B cell (primary cell): ENCODE data around the gene VTI1A. TPM values are rescaled to one million over a fixed set of nuclear protein-coding genes. Genes with fewer than 3 reads are reported as not detected.

Source experiments
- ATAC-seq: fragments of 200-7000 bp; cut with Tn5 transposase; one replicate; pipeline ENCODE4 v1.10.0; 2021; ENCODE audit warnings: low read depth, mild to moderate bottlenecking, moderate number of reproducible peaks, moderate library complexity
- CTCF ChIA-PET: fragments of 350-600 bp; sonication (Branson Sonifier 250); formaldehyde crosslinking; loops from one replicate; lab custom pipeline; 2021; ENCODE audit warnings: antibody characterized with exemption, inconsistent platforms; lab: Charles Lee
- POLR2A ChIA-PET: fragments of 350-600 bp; sonication (Branson Sonifier 250); formaldehyde crosslinking; loops from one replicate; lab custom pipeline; 2021; ENCODE audit warnings: antibody characterized with exemption; lab: Charles Lee
- DNase-seq: peaks from one replicate; pipeline ENCODE4 v3.0.0; 2013
- H2AFZ ChIP-seq: 2 replicates; pipeline ENCODE4 v1.6.1; 2012; ENCODE audit warnings: mild to moderate bottlenecking, low read depth, low read length; ENCODE audit not compliant: insufficient read depth, poor library complexity, severe bottlenecking
- H3K27ac ChIP-seq, 2 donors: 1 replicate in 1 of 2; 2 replicates in 1 of 2; pipeline ENCODE4 v1.5.1; 2012 to 2013; ENCODE audit warnings: low read length in 2 of 2, mild to moderate bottlenecking in 2 of 2, moderate library complexity in 1 of 2
- H3K27me3 ChIP-seq, 4 experiments: fragments of 200-600 bp in 1 of 4; sonication (generic) in 1 of 4; replicated peaks in 1 of 4; 1 replicate in 2 of 4; 2 replicates in 2 of 4; pipeline versions ENCODE4 v1.6.1 to v1.7.0; 2013 to 2016; ENCODE audit warnings: low read length in 3 of 4, mild to moderate bottlenecking in 2 of 4, mixed read lengths in 1 of 4, moderate library complexity in 1 of 4; ENCODE audit not compliant: insufficient read depth in 4 of 4, control insufficient read depth in 3 of 4; ENCODE audit errors: control extremely low read depth in 1 of 4
- H3K36me3 ChIP-seq, 2 experiments: replicated peaks in 1 of 2; 1 replicate in 1 of 2; 2 replicates in 1 of 2; pipeline versions ENCODE4 v1.6.1 to v1.7.1; 2013; ENCODE audit warnings: low read length in 1 of 2; ENCODE audit not compliant: insufficient read depth in 2 of 2, control insufficient read depth in 1 of 2; ENCODE audit errors: control extremely low read depth in 1 of 2, extremely low read depth in 1 of 2
- H3K4me1 ChIP-seq, 2 donors: fragments of 200-600 bp in 1 of 2; sonication (generic) in 1 of 2; 1 replicate in 1 of 2; 2 replicates in 1 of 2; pipeline versions ENCODE4 v1.5.1 to v1.6.1; 2013 to 2017; ENCODE audit warnings: low read length in 2 of 2; ENCODE audit not compliant: control insufficient read depth in 2 of 2, insufficient read depth in 2 of 2
- H3K4me2 ChIP-seq: replicated peaks from 2 replicates; pipeline ENCODE3; 2012; ENCODE audit warnings: mild to moderate bottlenecking, low read depth, low read length; ENCODE audit not compliant: poor library complexity, severe bottlenecking
- H3K4me3 ChIP-seq, 5 experiments: fragments of 200-600 bp in 1 of 5; sonication (generic) in 1 of 5; 1 replicate in 3 of 5; 2 replicates in 2 of 5; pipeline versions ENCODE4 v1.5.1 to v1.7.0; 2011 to 2016; ENCODE audit warnings: low read length in 4 of 5, mild to moderate bottlenecking in 4 of 5, low read depth in 2 of 5, control low read depth in 1 of 5, moderate library complexity in 1 of 5; ENCODE audit not compliant: insufficient read depth in 1 of 5; ENCODE audit errors: control extremely low read depth in 1 of 5, extremely low read depth in 1 of 5
- H3K79me2 ChIP-seq: fragments of 200-600 bp; sonication (generic); one replicate; pipeline ENCODE4 v1.6.0; 2016; ENCODE audit warnings: low read length; ENCODE audit not compliant: control insufficient read depth, insufficient read depth
- H3K9ac ChIP-seq: fragments of 200-600 bp; sonication (generic); 2 replicates; pipeline ENCODE4 v1.6.1; 2017; ENCODE audit warnings: mild to moderate bottlenecking, low read length, moderate library complexity
- H3K9me3 ChIP-seq, 3 donors: one replicate each; pipeline versions ENCODE4 v1.6.1 to v1.7.1; 2013; ENCODE audit warnings: low read length in 2 of 3; ENCODE audit not compliant: control insufficient read depth in 2 of 3, insufficient read depth in 1 of 3; ENCODE audit errors: control extremely low read depth in 1 of 3
- H4K20me1 ChIP-seq: 2 replicates; pipeline ENCODE4 v1.6.0; 2012; ENCODE audit warnings: mild to moderate bottlenecking, low read length; ENCODE audit not compliant: insufficient read depth, control insufficient read depth, poor library complexity, severe bottlenecking
- H3K27ac Mint-ChIP-seq: one replicate; pipeline ENCODE4 v1.8.0; 2021; ENCODE audit warnings: mixed read lengths
- H3K27me3 Mint-ChIP-seq: one replicate; pipeline ENCODE4 v1.8.0; 2021; ENCODE audit warnings: mixed read lengths
- H3K4me1 Mint-ChIP-seq: one replicate; pipeline ENCODE4 v1.8.0; 2021; ENCODE audit warnings: mixed read lengths
- H3K4me3 Mint-ChIP-seq: one replicate; pipeline ENCODE4 v1.8.0; 2021; ENCODE audit warnings: mixed read lengths
- H3K9me3 Mint-ChIP-seq: one replicate; pipeline ENCODE4 v1.8.0; 2022; ENCODE audit warnings: mixed read lengths; ENCODE audit not compliant: insufficient read depth
- EZH2 ChIP-seq: IDR thresholded peaks from 2 replicates; pipeline ENCODE4 v1.6.1; 2012; ENCODE audit warnings: borderline replicate concordance, low read depth, mild to moderate bottlenecking, moderate library complexity, low read length; ENCODE audit not compliant: insufficient read depth, poor library complexity, severe bottlenecking
- WGBS: methylation state at CpG from one replicate; pipeline ENCODE4 v1.1.5; 2013; ENCODE audit warnings: missing lambda C conversion rate; ENCODE audit not compliant: insufficient coverage; 5-methylcytosine and 5-hydroxymethylcytosine counted together
- intact Hi-C: fragments of 100-400 bp; cut with micrococcal nuclease; formaldehyde crosslinking; loops from one replicate; pipeline ENCODE4 v1.10.0; 2022
- polyA plus RNA-seq: library from polyadenylated mRNA; depleted of rRNA; stranded (reverse); fragments of >200 nt; gene quantifications from 2 replicates; pipeline ENCODE4 v1.2.3, GENCODE V29; 2012
- total RNA-seq, 2 donors: library from RNA; stranded (reverse); fragments of 120-200 nt in 1 of 2; gene quantifications; 1 replicate in 1 of 2; 2 replicates in 1 of 2; pipeline versions ENCODE4 v1.2.3 to v1.2.4, GENCODE V29; 2013 to 2022
- TF ChIP-seq, protein P1 (sequence below): fragments of 200-600 bp; IDR thresholded peaks from one replicate; pipeline ENCODE4 v1.8.0; 2022; ENCODE audit warnings: antibody characterized with exemption, mild to moderate bottlenecking

VTI1A gene
- total and polyA plus RNA-seq, 2 donors (not counting 1 experiment from before 2014, with no cell fraction given), result 20.0 to 84.1 TPM

DNA sequence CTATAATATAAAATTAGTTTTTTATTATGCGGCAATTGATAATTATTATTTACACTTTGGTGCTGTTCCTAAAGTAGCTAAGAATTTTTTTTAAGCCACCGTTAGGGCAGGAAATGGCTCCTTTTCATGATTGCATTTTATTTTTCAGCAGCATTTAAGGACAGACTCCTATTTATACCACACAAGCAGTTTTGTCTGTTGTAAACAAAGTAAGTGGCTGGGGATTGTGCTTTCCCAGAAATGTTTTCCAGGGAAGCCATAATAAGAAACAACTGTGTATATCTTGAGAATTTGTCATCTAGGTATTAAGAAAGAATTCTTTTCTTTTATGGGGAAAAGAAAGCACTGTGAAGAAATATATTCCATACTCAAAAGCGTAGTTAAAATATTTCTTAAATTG lies 232.0 kb downstream of the VTI1A start:
- no peak for DNase-seq
- H3K4me1 ChIP-seq, result no peaks in the 10 kb centered on the region
- ChIA-PET CTCF (no interaction called here), POLR2A (no interaction called here)
- H3K27me3 Mint-ChIP-seq, result no peaks in the 10 kb centered on the region
- no peaks in the 10 kb centered on the region for H3K79me2 ChIP-seq
- TF ChIP-seq, protein P1, sequence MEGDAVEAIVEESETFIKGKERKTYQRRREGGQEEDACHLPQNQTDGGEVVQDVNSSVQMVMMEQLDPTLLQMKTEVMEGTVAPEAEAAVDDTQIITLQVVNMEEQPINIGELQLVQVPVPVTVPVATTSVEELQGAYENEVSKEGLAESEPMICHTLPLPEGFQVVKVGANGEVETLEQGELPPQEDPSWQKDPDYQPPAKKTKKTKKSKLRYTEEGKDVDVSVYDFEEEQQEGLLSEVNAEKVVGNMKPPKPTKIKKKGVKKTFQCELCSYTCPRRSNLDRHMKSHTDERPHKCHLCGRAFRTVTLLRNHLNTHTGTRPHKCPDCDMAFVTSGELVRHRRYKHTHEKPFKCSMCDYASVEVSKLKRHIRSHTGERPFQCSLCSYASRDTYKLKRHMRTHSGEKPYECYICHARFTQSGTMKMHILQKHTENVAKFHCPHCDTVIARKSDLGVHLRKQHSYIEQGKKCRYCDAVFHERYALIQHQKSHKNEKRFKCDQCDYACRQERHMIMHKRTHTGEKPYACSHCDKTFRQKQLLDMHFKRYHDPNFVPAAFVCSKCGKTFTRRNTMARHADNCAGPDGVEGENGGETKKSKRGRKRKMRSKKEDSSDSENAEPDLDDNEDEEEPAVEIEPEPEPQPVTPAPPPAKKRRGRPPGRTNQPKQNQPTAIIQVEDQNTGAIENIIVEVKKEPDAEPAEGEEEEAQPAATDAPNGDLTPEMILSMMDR, result no peak
- no peak for TF ChIP-seq EZH2
- no peaks in the 10 kb centered on the region for H3K9me3 Mint-ChIP-seq
- H3K4me3 ChIP-seq, result no peak overlapping the region
- ATAC-seq, result no peak
- no peaks in the 10 kb centered on the region for H3K9me3 ChIP-seq
- no peak overlapping the region for H3K9ac ChIP-seq
- no peaks in the 10 kb centered on the region for H3K4me1 Mint-ChIP-seq
- H3K4me2 ChIP-seq, result no peak overlapping the region
- intact Hi-C loops, result no loop called here
- peaks cover 0 to 4% of the 10 kb centered on the region in 2 experiments for H3K36me3 ChIP-seq
- no peak overlapping the region for H3K27ac ChIP-seq
- H3K27me3 ChIP-seq, result no peaks in the 10 kb centered on the region
- H2AFZ ChIP-seq, result no peak overlapping the region
- H3K4me3 Mint-ChIP-seq, result no peak overlapping the region
- no peaks in the 10 kb centered on the region for H4K20me1 ChIP-seq
- no peak overlapping the region for H3K27ac Mint-ChIP-seq
- WGBS, result no CpG with 5 or more reads among the region's 3 CpGs

- ATAC-seq (no peak), DNase-seq (no peak)
- H3K4me2 ChIP-seq, result no peak overlapping the region
- H3K27ac ChIP-seq, result no peak overlapping the region
- H3K9me3 ChIP-seq, result no peaks in the 10 kb centered on the region
- H3K4me3 Mint-ChIP-seq, result no peak overlapping the region
- ChIA-PET POLR2A (no interaction called here), CTCF (no interaction called here)
- H3K9me3 Mint-ChIP-seq, result no peaks in the 10 kb centered on the region
- no peak overlapping the region for H3K4me3 ChIP-seq
- H3K27me3 ChIP-seq, result no peaks in the 10 kb centered on the region
- H3K4me1 Mint-ChIP-seq, result no peaks in the 10 kb centered on the region
- intact Hi-C loops, result no loop called here
- TF ChIP-seq, protein P1, result no peak
- TF ChIP-seq EZH2, result no peak
- H3K36me3 ChIP-seq, result peaks cover 0 to 2% of the 10 kb centered on the region in 2 experiments
- no peaks in the 10 kb centered on the region for H3K27me3 Mint-ChIP-seq
- H3K4me1 ChIP-seq, result no peaks in the 10 kb centered on the region
- WGBS, result 100% methylated on average over 1 of the region's 2 CpGs
- no peaks in the 10 kb centered on the region for H3K79me2 ChIP-seq
- H2AFZ ChIP-seq, result no peak overlapping the region
- no peak overlapping the region for H3K27ac Mint-ChIP-seq
- no peaks in the 10 kb centered on the region for H4K20me1 ChIP-seq
- no peak overlapping the region for H3K9ac ChIP-seq
Observed at GRCh38 chr10:112679392-112679791, 232.4 kb downstream of the VTI1A start.
